HG03103 (cell line): ENCODE data around the gene SORCS2.

Experiments used
- ATAC-seq: cut with Tn5 transposase; IDR thresholded peaks from one replicate; pipeline ENCODE4 v1.9.1; 2021; ENCODE audit warnings: low read depth; ENCODE audit not compliant: unreplicated experiment

The SORCS2 gene

DNA sequence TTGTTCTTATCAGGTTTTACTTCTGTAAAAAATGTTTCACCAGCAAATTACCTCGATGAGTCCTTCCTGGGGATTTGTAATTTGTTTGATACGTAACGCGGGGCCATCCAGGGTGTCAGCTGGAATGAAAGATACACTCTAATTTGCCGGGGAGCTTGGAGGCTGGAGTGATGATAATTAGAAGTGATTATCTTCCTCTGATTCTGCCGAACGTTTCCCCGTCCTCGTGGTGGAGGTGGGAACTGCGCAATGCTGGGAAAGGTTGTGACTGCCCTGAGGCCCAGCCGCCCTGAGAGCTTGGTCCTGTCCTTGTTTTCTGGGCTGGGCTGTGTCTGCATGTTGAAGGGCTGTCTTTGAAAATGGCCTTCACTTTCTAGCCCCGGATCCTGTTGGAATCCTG lies 48.0 kb downstream of the SORCS2 start:
- ATAC-seq, result no peak

- no peak for ATAC-seq
Measured at GRCh38 chr4:7241597-7242125, 49.3 kb downstream of the SORCS2 start.

GRCh38 chr4:7242766-7243165 lies 50.4 kb downstream of the SORCS2 start:
- ATAC-seq, result no peak

- ATAC-seq, result no peak
Measured at GRCh38 chr4:7243609-7244330, 51.4 kb downstream of the SORCS2 start.

GRCh38 chr4:7244331-7244665 lies 52.0 kb downstream of the SORCS2 start:
- ATAC-seq, result no peak

DNA sequence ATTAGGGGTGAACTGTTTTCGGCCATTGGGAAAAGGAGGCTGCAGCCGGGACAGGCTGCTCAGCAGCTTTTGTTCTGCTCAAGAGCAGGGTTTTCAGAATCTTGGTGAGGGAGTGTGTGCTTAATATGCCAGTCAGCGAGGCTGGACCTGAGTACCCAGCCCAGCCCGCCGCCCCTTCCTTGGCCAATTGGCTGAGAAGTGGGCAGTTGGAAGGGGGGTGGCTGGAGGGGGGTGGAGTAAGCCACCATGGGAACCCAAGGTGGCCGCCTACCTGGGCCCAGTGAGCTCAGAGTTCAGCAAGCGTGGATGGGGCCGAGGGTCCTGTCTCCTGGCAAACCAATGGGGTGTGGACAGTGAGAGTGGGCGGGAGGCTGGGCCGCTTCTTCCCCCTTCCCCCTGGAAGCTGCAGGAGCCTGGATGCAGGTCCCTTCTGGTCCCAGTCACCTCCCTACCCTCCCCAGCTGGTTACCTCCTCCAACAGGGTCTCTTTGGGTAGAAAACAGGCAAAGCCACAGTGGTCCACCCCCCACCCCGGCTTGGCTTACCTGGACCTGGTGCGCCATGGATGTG lies 52.5 kb downstream of the SORCS2 start:
- no peak for ATAC-seq

DNA sequence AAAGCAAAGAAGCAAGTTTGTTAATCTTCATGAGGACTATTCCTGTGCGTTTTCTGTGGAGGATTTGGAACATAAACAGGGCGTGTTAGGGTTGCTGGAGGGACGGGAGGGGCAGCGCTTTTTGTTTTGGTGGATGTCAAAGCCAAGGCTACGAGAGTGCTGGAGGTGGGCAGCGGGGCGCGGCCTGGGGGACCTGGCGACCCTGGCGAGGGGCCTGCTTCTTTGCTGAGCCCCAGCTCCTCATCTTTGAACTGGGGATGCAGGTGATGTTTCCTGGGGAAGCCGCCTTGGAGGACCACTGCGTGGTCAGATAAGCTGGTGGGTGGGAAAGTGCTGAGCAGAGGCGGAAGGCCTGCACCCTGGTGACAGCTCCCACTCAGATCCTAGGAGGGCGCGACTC lies 55.2 kb downstream of the SORCS2 start:
- ATAC-seq, result no peak

DNA sequence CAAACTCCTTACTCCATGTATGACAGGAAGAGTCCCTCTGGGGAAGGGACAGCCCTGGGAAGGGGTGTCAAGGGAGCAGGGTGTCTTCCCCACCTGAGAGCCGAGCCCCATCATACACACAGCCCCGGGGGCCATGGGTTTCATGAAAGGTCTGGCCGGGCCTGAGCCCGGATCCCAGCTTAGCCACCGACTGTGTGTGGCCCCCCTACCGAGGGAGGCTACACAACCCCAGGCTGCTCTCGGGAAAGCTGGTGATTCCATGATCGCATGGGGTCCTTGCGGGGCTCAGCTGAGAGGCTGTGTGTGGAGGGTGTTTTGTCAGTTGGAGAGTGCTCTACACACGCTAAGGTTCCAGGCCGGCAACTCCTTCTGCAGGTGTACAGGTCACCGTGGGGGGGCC lies 55.6 kb downstream of the SORCS2 start:
- ATAC-seq, result no peak

DNA sequence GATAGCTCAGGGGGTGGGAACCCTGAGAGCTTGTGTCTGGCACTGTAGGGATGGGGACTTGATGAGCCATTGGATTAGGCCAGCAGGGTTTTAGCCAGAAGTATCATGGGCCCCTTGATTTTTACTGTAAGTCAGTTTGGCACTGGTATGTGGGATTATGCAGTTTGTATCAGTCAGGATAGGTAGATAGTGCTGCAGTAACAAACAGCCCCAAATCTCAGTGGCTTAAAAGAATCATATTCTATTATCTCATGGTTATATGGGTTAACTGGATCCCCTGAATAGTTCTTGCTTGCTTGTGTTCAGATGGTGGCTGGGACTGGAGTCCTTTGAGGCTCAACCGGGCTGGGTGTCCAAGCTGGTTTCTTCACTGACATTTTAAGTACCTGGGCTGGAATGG lies 56.5 kb downstream of the SORCS2 start:
- ATAC-seq, result no peak

DNA sequence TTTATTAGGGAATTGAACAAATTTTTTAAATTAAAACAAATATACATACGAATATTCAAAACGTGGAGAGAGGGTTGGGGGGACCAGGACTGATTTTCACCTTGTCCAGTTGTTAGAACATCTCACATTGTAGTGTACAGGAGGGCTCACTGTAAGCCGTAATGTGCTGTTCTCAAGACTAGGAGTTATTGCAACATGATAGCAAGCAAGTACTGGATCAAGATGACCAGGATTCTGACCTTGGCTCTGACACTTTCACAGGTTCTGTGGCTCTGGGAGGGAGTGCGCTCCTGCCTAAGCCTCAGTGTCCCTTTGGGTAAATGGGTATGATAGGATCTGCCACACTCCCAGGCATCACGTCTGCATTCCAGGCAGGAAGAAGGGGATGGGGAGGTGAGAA lies 59.0 kb downstream of the SORCS2 start:
- ATAC-seq, result no peak

DNA sequence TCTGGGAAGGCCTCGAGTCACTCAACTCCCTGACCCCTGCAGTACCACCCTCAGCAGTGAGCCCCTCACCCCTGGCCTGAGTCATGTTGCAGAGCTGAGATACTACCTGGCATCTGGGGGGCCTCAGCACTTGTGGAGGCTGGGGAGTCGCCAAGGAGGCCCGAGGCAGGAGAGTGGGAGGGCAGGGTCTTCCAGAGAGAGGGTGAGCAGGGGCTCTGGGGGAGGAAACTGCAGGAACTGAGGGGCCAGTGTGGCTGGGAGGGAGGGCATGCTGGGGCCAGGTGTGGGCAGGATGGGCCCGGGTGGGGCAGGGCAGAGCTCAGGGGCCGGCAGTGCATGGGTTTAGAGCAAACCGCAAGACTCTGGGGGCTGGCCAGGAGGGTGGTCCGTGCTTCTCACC lies 59.7 kb downstream of the SORCS2 start:
- ATAC-seq, result no peak

DNA sequence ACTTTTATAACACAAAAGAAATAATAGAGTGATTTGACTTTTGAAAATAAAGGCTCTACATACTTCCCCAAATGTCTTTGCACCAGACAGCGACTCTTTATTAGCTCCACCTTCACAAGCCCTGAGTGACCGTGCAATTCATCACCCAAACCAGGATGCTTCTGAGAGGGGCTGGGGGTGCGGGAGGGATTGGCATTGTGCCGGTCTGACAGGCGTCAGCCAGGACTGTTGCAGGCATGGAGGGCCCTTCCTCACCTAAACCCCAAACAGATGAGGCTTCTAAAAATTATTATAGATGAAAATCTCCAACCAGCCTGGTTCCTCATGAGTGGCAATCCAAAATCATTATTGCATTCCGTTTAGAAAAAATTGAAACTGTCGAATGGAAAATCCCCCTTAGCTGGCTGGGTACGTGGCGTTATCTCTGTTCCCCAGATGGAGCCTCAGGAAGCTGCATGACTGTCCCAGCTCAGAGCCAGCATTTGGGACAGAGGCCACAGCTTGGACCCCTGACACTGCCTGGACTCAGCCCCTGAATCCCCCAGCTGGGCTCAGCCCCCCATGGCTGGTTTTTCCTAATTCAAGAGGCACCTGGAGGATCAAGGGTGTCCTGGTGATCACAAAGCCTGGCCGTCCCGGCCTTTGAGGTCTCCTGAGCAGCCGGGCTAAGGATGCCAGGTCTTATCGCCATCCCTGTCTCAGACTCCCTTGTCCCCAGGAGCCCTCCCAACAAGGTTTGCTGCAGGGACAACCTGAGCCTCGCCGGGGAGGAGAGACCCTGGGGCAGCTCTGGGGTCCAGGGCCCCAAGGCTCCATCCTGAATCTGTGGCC lies 60.4 kb downstream of the SORCS2 start:
- no peak for ATAC-seq

- ATAC-seq, result no peak
Measured at GRCh38 chr4:7253341-7253700, 61.0 kb downstream of the SORCS2 start.

DNA sequence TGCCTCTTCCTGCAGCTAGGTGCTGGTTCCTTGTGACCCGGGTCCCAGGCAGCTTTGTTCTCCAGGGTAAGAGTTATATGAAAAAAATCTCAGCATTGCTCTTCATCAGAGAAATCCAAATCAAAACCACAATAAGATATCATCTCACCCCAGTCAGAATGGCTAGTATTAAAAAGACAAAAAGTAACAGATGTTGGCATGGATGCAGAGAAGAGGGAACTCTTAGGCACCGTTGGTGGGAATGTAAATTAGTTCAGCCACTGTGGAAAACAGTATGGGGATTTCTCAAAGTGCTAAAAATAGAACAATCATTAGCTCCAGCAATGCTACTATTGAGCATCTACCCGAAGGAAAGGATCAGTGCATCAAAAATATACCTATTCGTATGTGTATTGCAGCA lies 61.5 kb downstream of the SORCS2 start:
- no peak for ATAC-seq

GRCh38 chr4:7254736-7255487 lies 62.6 kb downstream of the SORCS2 start:
- peak; percentile 86 for ATAC-seq

DNA sequence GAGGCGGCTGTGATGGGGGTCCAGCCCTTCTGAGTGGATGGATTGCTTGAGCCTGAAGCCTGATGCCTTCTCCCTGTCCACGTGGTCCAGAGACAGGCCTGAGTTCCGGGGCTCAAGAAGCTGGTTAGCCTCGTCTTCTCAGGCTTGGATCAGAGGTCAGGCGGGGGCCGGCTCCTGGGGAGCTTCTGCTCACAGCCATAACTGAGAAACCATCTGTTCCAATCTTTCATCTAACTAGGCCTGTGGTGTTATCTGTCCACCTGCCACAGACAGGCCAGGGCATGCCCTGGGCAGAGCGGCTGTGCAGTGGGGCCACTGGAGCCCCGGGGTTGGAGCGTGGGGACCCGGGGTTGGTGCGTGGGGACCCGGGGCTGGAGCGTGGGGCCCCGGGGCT lies 63.1 kb downstream of the SORCS2 start:
- no peak for ATAC-seq

- ATAC-seq, result no peak
Measured at GRCh38 chr4:7255996-7256395, 63.7 kb downstream of the SORCS2 start.

- no peak for ATAC-seq
Measured at GRCh38 chr4:7256984-7257810, 64.9 kb downstream of the SORCS2 start.

DNA sequence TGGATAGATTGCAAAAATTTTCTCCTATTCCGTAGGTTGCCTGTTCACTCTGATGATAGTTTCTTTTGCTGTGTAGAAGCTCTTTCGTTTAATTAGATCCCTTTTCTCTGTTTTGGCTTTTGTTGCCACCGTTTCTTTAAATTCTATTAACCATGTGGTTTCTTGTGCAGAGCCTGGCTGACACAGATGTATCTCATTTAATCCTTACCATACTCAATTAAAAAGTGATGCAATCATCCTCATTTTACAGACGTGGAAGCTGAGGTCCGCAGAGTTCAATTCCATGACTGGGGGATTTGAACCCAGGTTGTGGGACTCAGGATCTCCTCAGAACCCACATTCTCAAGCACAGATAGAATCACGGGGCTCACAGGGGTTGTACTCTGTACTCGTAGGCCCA lies 66.7 kb downstream of the SORCS2 start:
- ATAC-seq, result no peak

GRCh38 chr4:7260569-7260968 lies 68.2 kb downstream of the SORCS2 start:
- ATAC-seq, result no peak
